Measurements from ENCODE around the gene ERBB4. TPM values are rescaled to one million over a fixed set of nuclear protein-coding genes. Genes with fewer than 3 reads are reported as not detected.
"Not testable (repeated sequence)": the region's sequence is repeated elsewhere in the genome, so short reads cannot be mapped to it uniquely, and the experiment has no call there.

Gene ERBB4
- total RNA-seq, 6 donors from 2014 or later: 3.3 to 24.2 (median 11.7) TPM

DNA sequence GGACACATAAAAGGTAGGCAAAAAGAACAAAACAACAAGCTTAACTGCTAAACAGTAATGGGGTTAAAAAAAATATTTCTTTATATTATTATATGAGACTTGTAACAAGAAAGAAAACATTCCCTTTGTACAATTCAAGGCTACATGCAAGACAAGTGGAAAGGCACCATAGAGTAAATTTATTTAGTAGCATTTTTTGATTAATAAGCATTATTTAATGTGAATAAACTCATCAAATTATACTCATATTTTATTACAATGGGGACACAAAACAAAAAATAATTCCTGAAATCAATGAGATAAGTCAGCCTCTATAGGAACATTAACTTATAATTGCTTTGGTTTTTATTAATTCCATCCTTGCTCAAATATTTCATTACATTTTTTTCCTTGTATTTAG lies 809.2 kb downstream of the ERBB4 start:
- ATAC-seq (ENCODE audit: low FRiP score in 2 of 2): no peak
- TF ChIP-seq, protein P1, sequence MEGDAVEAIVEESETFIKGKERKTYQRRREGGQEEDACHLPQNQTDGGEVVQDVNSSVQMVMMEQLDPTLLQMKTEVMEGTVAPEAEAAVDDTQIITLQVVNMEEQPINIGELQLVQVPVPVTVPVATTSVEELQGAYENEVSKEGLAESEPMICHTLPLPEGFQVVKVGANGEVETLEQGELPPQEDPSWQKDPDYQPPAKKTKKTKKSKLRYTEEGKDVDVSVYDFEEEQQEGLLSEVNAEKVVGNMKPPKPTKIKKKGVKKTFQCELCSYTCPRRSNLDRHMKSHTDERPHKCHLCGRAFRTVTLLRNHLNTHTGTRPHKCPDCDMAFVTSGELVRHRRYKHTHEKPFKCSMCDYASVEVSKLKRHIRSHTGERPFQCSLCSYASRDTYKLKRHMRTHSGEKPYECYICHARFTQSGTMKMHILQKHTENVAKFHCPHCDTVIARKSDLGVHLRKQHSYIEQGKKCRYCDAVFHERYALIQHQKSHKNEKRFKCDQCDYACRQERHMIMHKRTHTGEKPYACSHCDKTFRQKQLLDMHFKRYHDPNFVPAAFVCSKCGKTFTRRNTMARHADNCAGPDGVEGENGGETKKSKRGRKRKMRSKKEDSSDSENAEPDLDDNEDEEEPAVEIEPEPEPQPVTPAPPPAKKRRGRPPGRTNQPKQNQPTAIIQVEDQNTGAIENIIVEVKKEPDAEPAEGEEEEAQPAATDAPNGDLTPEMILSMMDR (IDR thresholded peaks at IDR 0.05): no peak
- TF ChIP-seq EP300 (IDR thresholded peaks at IDR 0.05) (no peak), POLR2A (IDR thresholded peaks at IDR 0.05) (no peak), POLR2AphosphoS5 (IDR thresholded peaks at IDR 0.05) (no peak)
- no peak for DNase-seq

DNA sequence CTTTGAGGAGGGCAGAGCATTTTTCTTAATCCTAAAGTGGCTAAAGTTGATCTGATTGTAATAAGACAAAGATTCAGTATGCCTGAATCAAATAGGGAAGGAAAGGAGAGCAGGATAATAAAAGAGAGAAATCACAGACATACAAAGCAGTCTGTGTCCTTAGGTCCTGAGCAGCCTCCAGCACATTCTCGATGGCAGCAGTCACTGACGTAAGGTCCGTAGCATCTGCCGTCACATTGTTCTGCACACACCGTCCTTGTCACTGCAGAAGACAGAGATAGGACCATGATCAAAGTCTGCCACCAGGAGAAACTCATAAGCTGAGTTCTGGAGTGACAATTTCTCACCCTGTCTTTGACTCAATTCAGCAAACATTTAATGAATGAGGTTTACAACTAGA lies 813.7 kb downstream of the ERBB4 start:
- Histone ChIP-seq H3K4me1 (no peaks in the 10 kb centered on the region), H3K4me3 (no peak overlapping the region), H3K9me3 (no peaks in the 10 kb centered on the region), H3K27ac (no peak overlapping the region), H3K36me3 (no peaks in the 10 kb centered on the region), H3K27me3 (no peaks in the 10 kb centered on the region)
- TF ChIP-seq POLR2A (IDR thresholded peaks at IDR 0.05): no peak
- TF ChIP-seq POLR2AphosphoS5 (IDR thresholded peaks at IDR 0.05): no peak
- no peak for TF ChIP-seq EP300 (IDR thresholded peaks at IDR 0.05)
- TF ChIP-seq, protein P1 (IDR thresholded peaks at IDR 0.05): no peak
- no peak for DNase-seq
- ATAC-seq (ENCODE audit: low FRiP score in 2 of 2): no peak
- WGBS, 2 donors: 82 to 87% methylated on average over 5 of the region's 5 CpGs

More for the DNA sequence above, 809.2 kb downstream of the ERBB4 start:
- Histone ChIP-seq H3K27me3 (no peaks in the 10 kb centered on the region), H3K36me3 (no peaks in the 10 kb centered on the region), H3K4me1 (no peaks in the 10 kb centered on the region), H3K9me3 (no peaks in the 10 kb centered on the region), H3K4me3 (no peak overlapping the region), H3K27ac (no peak overlapping the region)

DNA sequence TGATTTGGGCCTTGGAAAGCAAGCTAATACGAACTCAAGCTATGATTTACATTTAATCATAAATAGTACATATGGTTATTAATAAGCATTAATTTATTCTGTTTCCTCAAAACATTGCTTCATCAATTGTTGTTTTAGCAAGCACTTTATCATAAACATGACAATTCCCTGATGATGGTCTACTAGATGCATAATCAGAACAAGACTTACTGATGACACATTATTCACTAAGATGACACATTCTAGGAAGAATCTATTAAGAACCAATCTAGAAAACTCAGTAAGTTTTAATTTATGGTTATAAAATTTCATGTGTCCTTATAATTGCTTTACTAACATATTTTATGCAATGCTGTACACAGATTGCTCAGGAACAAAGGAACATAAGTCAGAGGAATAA lies 815.2 kb downstream of the ERBB4 start:
- DNase-seq (no peak), ATAC-seq (ENCODE audit: low FRiP score in 2 of 2) (no peak)
- no peak overlapping the region for H3K27ac ChIP-seq
- no peaks in the 10 kb centered on the region for H3K4me1 ChIP-seq
- H3K36me3 ChIP-seq: no peaks in the 10 kb centered on the region
- H3K9me3 ChIP-seq: no peaks in the 10 kb centered on the region
- H3K4me3 ChIP-seq: no peak overlapping the region
- no peaks in the 10 kb centered on the region for H3K27me3 ChIP-seq
- WGBS, 2 donors: 76 to 84% methylated on average over 1 of the region's 1 CpG
- TF ChIP-seq POLR2AphosphoS5 (IDR thresholded peaks at IDR 0.05): no peak
- no peak for TF ChIP-seq POLR2A (IDR thresholded peaks at IDR 0.05)
- TF ChIP-seq, protein P1 (IDR thresholded peaks at IDR 0.05): no peak
- TF ChIP-seq EP300 (IDR thresholded peaks at IDR 0.05): no peak

- Histone ChIP-seq H3K4me3 (no peak overlapping the region), H3K27me3 (no peaks in the 10 kb centered on the region), H3K9me3 (no peaks in the 10 kb centered on the region), H3K27ac (no peak overlapping the region), H3K4me1 (no peaks in the 10 kb centered on the region), H3K36me3 (no peaks in the 10 kb centered on the region)
- ATAC-seq (ENCODE audit: low FRiP score in 2 of 2): no peak
- DNase-seq: no peak
- 86 to 91% methylated on average over 2 of the region's 2 CpGs for WGBS, 2 donors
- TF ChIP-seq, protein P1 (IDR thresholded peaks at IDR 0.05): no peak
- TF ChIP-seq POLR2AphosphoS5 (IDR thresholded peaks at IDR 0.05): no peak
- TF ChIP-seq EP300 (IDR thresholded peaks at IDR 0.05): no peak
- no peak for TF ChIP-seq POLR2A (IDR thresholded peaks at IDR 0.05)
Observed at GRCh38 chr2:211722928-211723327, 815.7 kb downstream of the ERBB4 start.

DNA sequence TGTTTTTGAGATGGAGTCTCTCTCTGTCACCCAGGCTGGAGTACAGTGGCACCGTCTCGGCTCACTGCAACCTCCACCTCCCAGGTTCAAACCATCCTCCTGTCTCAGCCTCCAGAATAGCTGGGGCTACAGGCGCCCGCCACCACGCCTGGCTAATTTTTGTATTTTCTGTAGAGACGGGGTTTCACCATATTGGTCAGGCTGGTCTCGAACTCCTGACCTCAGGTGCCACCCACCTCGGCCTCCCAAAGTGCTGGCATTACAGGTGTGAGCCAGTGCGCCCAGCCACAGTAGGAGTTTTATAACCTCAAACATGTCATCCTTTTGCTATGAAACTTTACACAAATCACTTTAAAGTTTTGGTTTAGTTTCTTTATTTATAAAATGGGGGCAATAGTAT lies 816.7 kb downstream of the ERBB4 start:
- not testable (repeated sequence) for H3K4me1 ChIP-seq; H3K9me3 ChIP-seq; ATAC-seq (ENCODE audit: low FRiP score in 2 of 2); H3K4me3 ChIP-seq; H3K27me3 ChIP-seq; H3K36me3 ChIP-seq; H3K27ac ChIP-seq
- 91 to 95% methylated on average over 9 of the region's 9 CpGs for WGBS, 2 donors
- DNase-seq: peak in 1 of 2 donors; percentile 2
